Measurements from ENCODE around the gene PNPLA6.

- TF ChIP-seq CTCF (IDR thresholded peaks at IDR 0.05) (no peak), POLR2A (IDR thresholded peaks at IDR 0.05) (no peak)
Measured at GRCh38 chr19:7607212-7607873, 71.8 kb downstream of the PNPLA6 start.
